Spleen (tissue), 11 donors: ENCODE results near the gene PARD3. TPM values are rescaled to one million over a fixed set of nuclear protein-coding genes. Genes with fewer than 3 reads are reported as not detected.

Source experiments
- DNase-seq: peaks from one replicate; pipeline ENCODE4 v3.0.0-alpha.2; 2020
- H3K27ac ChIP-seq, 8 donors: fragments of 200-600 bp; sonication (generic) in 7 of 8; 1 replicate in 4 of 8; 2 replicates in 4 of 8; pipeline versions ENCODE4 v1.5.0 to v1.8.0; 2016 to 2021; ENCODE audit warnings: inconsistent platforms in 4 of 8, mild to moderate bottlenecking in 4 of 8, moderate library complexity in 1 of 8
- H3K27me3 ChIP-seq, 7 donors: fragments of 200-600 bp; sonication (generic) in 6 of 7; replicated peaks in 1 of 7; 1 replicate in 4 of 7; 2 replicates in 3 of 7; pipeline versions ENCODE4 v1.5.0 to v1.8.0; 2016 to 2021; ENCODE audit warnings: inconsistent platforms in 3 of 7, mild to moderate bottlenecking in 1 of 7
- H3K36me3 ChIP-seq, 6 donors: fragments of 200-600 bp; sonication (generic) in 5 of 6; 1 replicate in 4 of 6; 2 replicates in 2 of 6; pipeline versions ENCODE4 v1.5.0 to v1.8.0; 2016 to 2021; ENCODE audit warnings: inconsistent platforms in 2 of 6
- H3K4me1 ChIP-seq, 6 donors: fragments of 200-600 bp; sonication (generic) in 5 of 6; 1 replicate in 3 of 6; 2 replicates in 3 of 6; pipeline versions ENCODE4 v1.5.0 to v1.8.0; 2016 to 2021; ENCODE audit warnings: inconsistent platforms in 3 of 6
- H3K4me3 ChIP-seq, 8 donors: fragments of 200-600 bp; sonication (generic) in 7 of 8; 1 replicate in 4 of 8; 2 replicates in 4 of 8; pipeline versions ENCODE4 v1.5.0 to v1.8.0; 2016 to 2021; ENCODE audit warnings: inconsistent platforms in 4 of 8, mild to moderate bottlenecking in 4 of 8, moderate library complexity in 2 of 8
- H3K9me3 ChIP-seq, 8 donors: fragments of 200-600 bp; sonication (generic) in 7 of 8; 1 replicate in 4 of 8; 2 replicates in 4 of 8; pipeline versions ENCODE4 v1.5.0 to v1.8.0; 2016 to 2021; ENCODE audit warnings: inconsistent platforms in 4 of 8
- POLR2A ChIP-seq, 3 donors: fragments of 450-650 bp; IDR thresholded peaks; one replicate each; pipeline ENCODE4 v1.5.1; 2017; ENCODE audit warnings: antibody characterized with exemption in 3 of 3, mild to moderate bottlenecking in 1 of 3
- POLR2AphosphoS5 ChIP-seq, 3 donors: sonication (generic); formaldehyde crosslinking; IDR thresholded peaks; one replicate each; pipeline ENCODE4 v1.5.1; 2017; ENCODE audit warnings: antibody characterized with exemption in 3 of 3
- WGBS, 5 donors: extraction: QIAGEN DNeasy Blood & Tissue Kit in 3 of 5; methylation state at CpG; one replicate each; pipeline versions ENCODE4 v1.1.5 to v1.1.7; 2013 to 2018; 5-methylcytosine and 5-hydroxymethylcytosine counted together
- intact Hi-C: fragments of 100-400 bp; cut with DNase I; formaldehyde crosslinking; loops from one replicate; pipeline ENCODE4 v1.15.0; 2023; ENCODE audit warnings: low total_unique reads
- polyA plus RNA-seq, 3 donors: library from polyadenylated mRNA; stranded (reverse); fragments of 200-250 nt; gene quantifications; one replicate each; pipeline ENCODE4 v1.2.1, GENCODE V29; 2013
- total RNA-seq, 7 donors: library from RNA; depleted of rRNA in 3 of 7; stranded (reverse); fragments of >200 nt in 3 of 7; fragmentation: NEBNext Ultra II Directional in 4 of 7; extraction: Animal tissue kit (Norgen Biotek cat#: 25700) in 4 of 7; gene quantifications; one replicate each; pipeline versions ENCODE4 v1.1.0 to v1.2.1, GENCODE V29; 2016 to 2021
- TF ChIP-seq, protein P1 (sequence below), 11 experiments: fragments of 200-600 bp in 7 of 11; fragments of 450-650 bp in 4 of 11; sonication (generic) in 4 of 11; IDR thresholded peaks in 8 of 11; conservative IDR thresholded peaks in 3 of 11; 1 replicate in 7 of 11; 2 replicates in 4 of 11; pipeline versions ENCODE4 v1.4.0 to v1.8.0; 2016 to 2021; ENCODE audit warnings: antibody characterized with exemption in 11 of 11, inconsistent platforms in 4 of 11, mild to moderate bottlenecking in 1 of 11
- donor health status: healthy with polysubstance abuse.
- donor health status: DM: no; HTN: no; CAD: no; lungs with moderate emphysema.
- donor health status: DM: no; HTN: no; CAD: no.
- donor health status: Bipolar disorder and iron deficiency.
- donor health status: healthy.
- donor health status: DM: no; HTN: no; CAD: no.
- donor health status: DM: yes; HTN: yes; CAD: no.

Gene PARD3
- total and polyA plus RNA-seq, 10 donors: 2.8 to 18.9 (median 10.8) TPM

GRCh38 chr10:34615770-34616169 is 199.3 kb downstream of the PARD3 start:
- intact Hi-C loops: no loop called here
- H3K36me3 ChIP-seq: no peaks in the 10 kb centered on the region

GRCh38 chr10:34613491-34613890 is 201.6 kb downstream of the PARD3 start:
- no peak overlapping the region for H3K27ac ChIP-seq
- H3K36me3 ChIP-seq: no peaks in the 10 kb centered on the region
- no peaks in the 10 kb centered on the region for H3K27me3 ChIP-seq
- H3K4me1 ChIP-seq: no peaks in the 10 kb centered on the region
- TF ChIP-seq POLR2A (IDR thresholded peaks at IDR 0.05) (no peak), POLR2AphosphoS5 (IDR thresholded peaks at IDR 0.05) (no peak)
- TF ChIP-seq, protein P1, sequence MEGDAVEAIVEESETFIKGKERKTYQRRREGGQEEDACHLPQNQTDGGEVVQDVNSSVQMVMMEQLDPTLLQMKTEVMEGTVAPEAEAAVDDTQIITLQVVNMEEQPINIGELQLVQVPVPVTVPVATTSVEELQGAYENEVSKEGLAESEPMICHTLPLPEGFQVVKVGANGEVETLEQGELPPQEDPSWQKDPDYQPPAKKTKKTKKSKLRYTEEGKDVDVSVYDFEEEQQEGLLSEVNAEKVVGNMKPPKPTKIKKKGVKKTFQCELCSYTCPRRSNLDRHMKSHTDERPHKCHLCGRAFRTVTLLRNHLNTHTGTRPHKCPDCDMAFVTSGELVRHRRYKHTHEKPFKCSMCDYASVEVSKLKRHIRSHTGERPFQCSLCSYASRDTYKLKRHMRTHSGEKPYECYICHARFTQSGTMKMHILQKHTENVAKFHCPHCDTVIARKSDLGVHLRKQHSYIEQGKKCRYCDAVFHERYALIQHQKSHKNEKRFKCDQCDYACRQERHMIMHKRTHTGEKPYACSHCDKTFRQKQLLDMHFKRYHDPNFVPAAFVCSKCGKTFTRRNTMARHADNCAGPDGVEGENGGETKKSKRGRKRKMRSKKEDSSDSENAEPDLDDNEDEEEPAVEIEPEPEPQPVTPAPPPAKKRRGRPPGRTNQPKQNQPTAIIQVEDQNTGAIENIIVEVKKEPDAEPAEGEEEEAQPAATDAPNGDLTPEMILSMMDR (IDR thresholded peaks at IDR 0.05 in 8 of 11, conservative IDR thresholded peaks at IDR 0.05 in 3 of 11): no peak
- WGBS, 5 donors: 65 to 79% (median 70%) methylated on average over 3 of the region's 3 CpGs
- DNase-seq: no peak
- intact Hi-C loops: no loop called here
- no peaks in the 10 kb centered on the region for H3K9me3 ChIP-seq
- no peak overlapping the region for H3K4me3 ChIP-seq

More at GRCh38 chr10:34615770-34616169, 199.3 kb downstream of the PARD3 start:
- Histone ChIP-seq H3K9me3 (no peaks in the 10 kb centered on the region), H3K4me1 (no peaks in the 10 kb centered on the region), H3K27ac (no peak overlapping the region), H3K4me3 (no peak overlapping the region), H3K27me3 (no peaks in the 10 kb centered on the region)
- WGBS, 5 donors: 79 to 93% (median 84%) methylated on average over 3 of the region's 3 CpGs
- no peak for TF ChIP-seq POLR2AphosphoS5 (IDR thresholded peaks at IDR 0.05)
- TF ChIP-seq, protein P1 (IDR thresholded peaks at IDR 0.05 in 8 of 11, conservative IDR thresholded peaks at IDR 0.05 in 3 of 11): no peak
- TF ChIP-seq POLR2A (IDR thresholded peaks at IDR 0.05): no peak
- no peak for DNase-seq

DNA sequence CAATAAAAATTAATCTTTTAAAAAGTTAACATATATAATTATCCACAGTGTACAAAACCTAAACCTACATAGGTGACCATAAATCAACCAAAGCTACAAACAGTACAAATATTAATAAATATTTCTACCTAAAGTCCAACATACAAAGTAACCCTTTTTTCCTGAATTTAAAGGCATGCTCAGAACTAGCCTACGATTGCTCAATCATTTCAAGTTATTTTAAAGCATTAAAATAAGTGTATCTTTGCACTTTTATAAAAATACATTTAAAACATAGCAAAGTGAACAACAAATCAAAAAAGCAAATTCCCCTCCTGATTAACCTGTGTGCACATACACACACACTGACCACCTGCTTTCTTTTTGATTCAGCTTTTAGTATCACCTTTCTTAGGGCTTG is 202.2 kb downstream of the PARD3 start:
- H3K36me3 ChIP-seq: no peaks in the 10 kb centered on the region
- WGBS, 5 donors: 72 to 93% (median 79%) methylated on average over 1 of the region's 1 CpG
- H3K4me1 ChIP-seq: no peaks in the 10 kb centered on the region
- H3K27me3 ChIP-seq: no peaks in the 10 kb centered on the region
- intact Hi-C loops: no loop called here
- no peaks in the 10 kb centered on the region for H3K9me3 ChIP-seq
- no peak for DNase-seq
- TF ChIP-seq POLR2AphosphoS5 (IDR thresholded peaks at IDR 0.05): no peak
- TF ChIP-seq, protein P1 (IDR thresholded peaks at IDR 0.05 in 8 of 11, conservative IDR thresholded peaks at IDR 0.05 in 3 of 11): no peak
- TF ChIP-seq POLR2A (IDR thresholded peaks at IDR 0.05): no peak
- H3K4me3 ChIP-seq: no peak overlapping the region
- H3K27ac ChIP-seq: no peak overlapping the region

DNA sequence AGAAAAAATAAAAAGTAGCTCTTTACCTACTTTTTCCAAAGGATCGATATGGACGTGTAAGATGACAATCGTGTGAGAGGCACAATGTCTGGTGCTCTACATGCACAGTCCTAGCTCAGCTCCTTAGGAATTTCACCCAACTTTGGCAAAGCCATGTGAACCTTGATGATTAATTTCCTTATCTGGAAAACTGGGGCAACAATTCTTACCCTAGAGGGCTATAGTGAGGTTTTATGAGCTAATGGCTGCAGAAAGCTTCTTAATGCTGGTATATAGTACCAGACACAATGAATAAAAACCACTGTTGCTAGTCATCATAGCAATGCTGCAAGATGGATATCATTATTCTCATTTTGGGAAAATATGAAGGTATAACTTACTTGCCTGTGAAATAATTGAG is 202.7 kb downstream of the PARD3 start:
- WGBS, 5 donors: 91 to 98% (median 96%) methylated on average over 3 of the region's 3 CpGs
- DNase-seq: no peak
- Histone ChIP-seq H3K27ac (no peak overlapping the region), H3K36me3 (no peaks in the 10 kb centered on the region), H3K27me3 (no peaks in the 10 kb centered on the region), H3K4me1 (no peaks in the 10 kb centered on the region), H3K9me3 (no peaks in the 10 kb centered on the region), H3K4me3 (no peak overlapping the region)
- TF ChIP-seq POLR2AphosphoS5 (IDR thresholded peaks at IDR 0.05) (no peak), POLR2A (IDR thresholded peaks at IDR 0.05) (no peak)
- TF ChIP-seq, protein P1 (IDR thresholded peaks at IDR 0.05 in 8 of 11, conservative IDR thresholded peaks at IDR 0.05 in 3 of 11): no peak
- intact Hi-C loops: no loop called here
